GM12878 (cell line): ENCODE results near the gene ARMC10. TPM values are rescaled to one million over a fixed set of nuclear protein-coding genes. Genes with fewer than 3 reads are reported as not detected.

Experiments
- ATAC-seq: fragments of 200-7000 bp; cut with Tn5 transposase; 3 replicates; pipeline ENCODE4 v1.9.1; 2020; ENCODE audit warnings: mild to moderate bottlenecking, moderate library complexity
- BruUV-seq: library from RNA; stranded (reverse); fragments of 400-500 nt; replicated peaks from 2 replicates; lab custom pipeline; 2021; lab: Mats Ljungman, UMichigan
- CTCF ChIA-PET: fragments of 300-600 bp; sonication (Branson Sonifier 250); formaldehyde crosslinking; extraction: SDS; loops from one replicate; lab custom pipeline; 2021; ENCODE audit warnings: inconsistent platforms; lab: Yijun Ruan, JAX
- POLR2A ChIA-PET: fragments of 350-600 bp; formaldehyde crosslinking; extraction: SDS; loops from one replicate; lab custom pipeline; 2021; ENCODE audit warnings: inconsistent platforms; lab: Charles Lee
- RAD21 ChIA-PET: fragments of 300-600 bp; sonication (Branson Sonifier 250); formaldehyde crosslinking; loops from one replicate; lab custom pipeline; 2023; ENCODE audit warnings: antibody characterized with exemption; ENCODE audit not compliant: unreplicated experiment; lab: Charles Lee
- SMC1A ChIA-PET: fragments of 300-600 bp; sonication (Branson Sonifier 250); formaldehyde crosslinking; loops from one replicate; lab custom pipeline; 2023; ENCODE audit not compliant: unreplicated experiment, uncharacterized antibody; lab: Charles Lee
- DNase-seq: peaks from one replicate; pipeline ENCODE4 v3.0.0-alpha.2; 2011; ENCODE audit warnings: low read depth, low spot score
- FAIRE-seq: peaks from 3 replicates; lab custom pipeline; 2011; peaks lifted over from hg19 to GRCh38; lab: Jason Lieb, UNC
- H2AFZ ChIP-seq: 2 replicates; pipeline ENCODE4 v1.6.0; 2011; ENCODE audit warnings: low read depth, low read length, control low read depth; ENCODE audit not compliant: control insufficient read depth
- H3K27ac ChIP-seq: 2 replicates; pipeline ENCODE4 v1.5.1; 2011; ENCODE audit warnings: control low read depth; ENCODE audit not compliant: control insufficient read depth, insufficient read depth
- H3K27me3 ChIP-seq, 2 experiments: replicated peaks in 1 of 2; 2 replicates each; pipeline versions ENCODE4 v1.6.0 to v1.6.1; 2011; ENCODE audit warnings: low read length in 1 of 2; ENCODE audit not compliant: control insufficient read depth in 2 of 2, insufficient read depth in 2 of 2
- H3K36me3 ChIP-seq, 2 experiments: 2 replicates each; pipeline ENCODE4 v1.5.1; 2011; ENCODE audit warnings: low read length in 1 of 2; ENCODE audit not compliant: control insufficient read depth in 2 of 2, insufficient read depth in 2 of 2
- H3K4me1 ChIP-seq: 2 replicates; pipeline ENCODE4 v1.6.1; 2011; ENCODE audit warnings: mild to moderate bottlenecking, low read length, moderate library complexity, mixed read lengths; ENCODE audit not compliant: control insufficient read depth, insufficient read depth
- H3K4me2 ChIP-seq: 2 replicates; pipeline ENCODE4 v1.6.0; 2011; ENCODE audit warnings: control low read depth; ENCODE audit not compliant: control insufficient read depth, insufficient read depth
- H3K4me3 ChIP-seq: fragments of 200-600 bp; sonication (generic); 2 replicates; pipeline ENCODE4 v1.5.1; 2016
- H3K79me2 ChIP-seq: 2 replicates; pipeline ENCODE4 v1.6.0; 2011; ENCODE audit warnings: low read length; ENCODE audit not compliant: control insufficient read depth, insufficient read depth
- H3K9ac ChIP-seq: 2 replicates; pipeline ENCODE4 v1.8.0; 2011; ENCODE audit warnings: low read length, control low read depth, mixed read lengths; ENCODE audit not compliant: control insufficient read depth, insufficient read depth
- H3K9me3 ChIP-seq: replicated peaks from 3 replicates; pipeline ENCODE4 v1.5.1; 2011; ENCODE audit warnings: mild to moderate bottlenecking, low read length; ENCODE audit not compliant: control insufficient read depth, insufficient read depth
- H4K20me1 ChIP-seq: 2 replicates; pipeline ENCODE4 v1.6.0; 2011; ENCODE audit not compliant: control insufficient read depth, insufficient read depth
- CTCF ChIP-seq, 3 experiments: IDR thresholded peaks in 2 of 3; conservative IDR thresholded peaks in 1 of 3; 2 replicates each; pipeline ENCODE4 v1.5.1; 2011; ENCODE audit warnings: low read depth in 3 of 3, low read length in 3 of 3, mild to moderate bottlenecking in 3 of 3, control low read depth in 2 of 3, moderate library complexity in 2 of 3, inconsistent platforms in 1 of 3, mixed read lengths in 1 of 3; ENCODE audit not compliant: control insufficient read depth in 2 of 3, insufficient read depth in 1 of 3; ENCODE audit errors: extremely low read depth in 1 of 3
- EED ChIP-seq: sonication (generic); IDR thresholded peaks from 2 replicates; pipeline ENCODE4 v1.6.1; 2016; ENCODE audit warnings: antibody characterized with exemption, low read depth
- EZH2 ChIP-seq: IDR thresholded peaks from 2 replicates; pipeline ENCODE4 v1.6.1; 2012; ENCODE audit warnings: low read depth, mild to moderate bottlenecking, control low read depth, inconsistent platforms, low read length, borderline replicate concordance; ENCODE audit not compliant: control insufficient read depth
- GABPA ChIP-seq: IDR thresholded peaks from 2 replicates; pipeline ENCODE4 v1.6.1; 2014; ENCODE audit warnings: antibody characterized with exemption, low read depth, mild to moderate bottlenecking, inconsistent platforms
- NR2C2 ChIP-seq: IDR thresholded peaks from 2 replicates; pipeline ENCODE4 v1.6.1; 2011; ENCODE audit warnings: borderline replicate concordance, low read depth; ENCODE audit not compliant: control insufficient read depth, insufficient read length
- RBBP5 ChIP-seq: fragments of 200-600 bp; sonication (generic); conservative IDR thresholded peaks from 2 replicates; pipeline ENCODE4 v1.6.1; 2016
- SIX5 ChIP-seq: IDR thresholded peaks from 2 replicates; pipeline ENCODE4 v1.6.1; 2011; ENCODE audit warnings: mild to moderate bottlenecking, low read depth, low read length, moderate library complexity; ENCODE audit not compliant: severe bottlenecking
- TCF7 ChIP-seq: IDR thresholded peaks from 2 replicates; pipeline ENCODE4 v1.6.1; 2014; ENCODE audit warnings: antibody characterized with exemption, borderline replicate concordance
- ZBED1 ChIP-seq: IDR thresholded peaks from 2 replicates; pipeline ENCODE4 v1.6.1; 2016; ENCODE audit warnings: borderline replicate concordance
- ZNF24 ChIP-seq: fragments of 450-650 bp; IDR thresholded peaks from 2 replicates; pipeline ENCODE4 v1.6.1; 2017; ENCODE audit warnings: antibody characterized with exemption, mild to moderate bottlenecking
- WGBS: methylation state at CpG from one replicate; pipeline ENCODE4 v1.1.6; 2016; ENCODE audit warnings: low lambda C conversion rate; ENCODE audit not compliant: insufficient replicate concordance, insufficient coverage; ENCODE audit errors: missing lambda C conversion rate; 5-methylcytosine and 5-hydroxymethylcytosine counted together
- in situ Hi-C: fragments of 300-500 bp; cut with MboI; formaldehyde crosslinking; loops from 9 replicates; pipeline ENCODE4 v1.14.3; 2018; ENCODE audit warnings: mixed read lengths
- intact Hi-C: fragments of 100-400 bp; cut with micrococcal nuclease; formaldehyde crosslinking; loops from one replicate; pipeline ENCODE4 v1.14.2; 2022; ENCODE audit not compliant: unreplicated experiment
- polyA plus RNA-seq, 11 experiments: library from polyadenylated mRNA; depleted of rRNA in 4 of 11; unstranded in 6 of 11; stranded (reverse) in 5 of 11; fragments of >200 nt; fragmentation: Nextera tagmentation in 4 of 11; fragmentation: Illumina TruSeq in 1 of 11; extraction: Ambion mirVana in 4 of 11; extraction: Trizol in 1 of 11; gene quantifications; 1 replicate in 1 of 11; 2 replicates in 10 of 11; pipeline versions ENCODE4 v1.2.1 to v1.2.3, GENCODE V29; 2011 to 2016; ENCODE audit warnings: inconsistent platforms in 2 of 11, missing spikeins in 2 of 11, low read depth in 1 of 11
- total RNA-seq, 4 experiments: library from RNA; depleted of rRNA in 3 of 4; stranded (reverse); fragments of >200 nt in 3 of 4; fragmentation: Illumina TruSeq in 1 of 4; extraction: Trizol in 1 of 4; gene quantifications; 2 replicates each; pipeline versions ENCODE4 v1.2.1 to v1.2.3, GENCODE V29; 2013 to 2021
- TF ChIP-seq, protein P1 (sequence below): IDR thresholded peaks from 2 replicates; pipeline ENCODE4 v1.6.1; 2012; ENCODE audit warnings: mild to moderate bottlenecking, low read depth, low read length
- TF ChIP-seq, protein P2 (sequence below): fragments of 450-650 bp; IDR thresholded peaks from 2 replicates; pipeline ENCODE4 v1.6.1; 2017; ENCODE audit warnings: mild to moderate bottlenecking
- TF ChIP-seq, protein P3 (sequence below): fragments of 450-650 bp; IDR thresholded peaks from 2 replicates; pipeline ENCODE4 v1.6.1; 2017; ENCODE audit warnings: antibody characterized with exemption, mild to moderate bottlenecking, moderate library complexity

Gene ARMC10
- total and polyA plus RNA-seq, 10 of the 15 experiments (the other 5 are each of a cell fraction or from before 2014, with no cell fraction given) = 7.0 to 38.2 (median 24.1) TPM

GRCh38 chr7:103114576-103115008, 39.7 kb downstream of the ARMC10 start:
- no peak overlapping the region for H3K27ac ChIP-seq
- CTCF ChIA-PET = no interaction called here
- no peak overlapping the region for H3K9ac ChIP-seq
- H3K36me3 ChIP-seq = peaks cover 2% of the 10 kb centered on the region in 2 experiments; a peak in 3 of 4 replicates
- no peaks in the 10 kb centered on the region for H4K20me1 ChIP-seq
- ATAC-seq = no peak
- no peak for FAIRE-seq
- intact Hi-C loops = no loop called here
- no peaks in the 10 kb centered on the region for H3K9me3 ChIP-seq
- SMC1A ChIA-PET = interaction anchor here (1.2 kb wide), 1 partner anchor 15 kb away, joined by 3 read pairs; no protein-coding TSS in a partner anchor
- BruUV-seq = no TSS peak
- no peaks in the 10 kb centered on the region for H3K27me3 ChIP-seq
- in situ Hi-C loops = no loop called here
- RAD21 ChIA-PET = no interaction called here
- H3K79me2 ChIP-seq = no peaks in the 10 kb centered on the region
- H2AFZ ChIP-seq = no peak overlapping the region
- H3K4me3 ChIP-seq = no peak overlapping the region
- H3K4me2 ChIP-seq = no peak overlapping the region
- 91% methylated on average over 1 of the region's 1 CpG for WGBS
- no peaks in the 10 kb centered on the region for H3K4me1 ChIP-seq
- TF ChIP-seq GABPA (no peak), SIX5 (no peak), CTCF (IDR thresholded peaks at IDR 0.05 in 2 of 3, conservative IDR thresholded peaks at IDR 0.05 in 1 of 3; ENCODE audit: control insufficient read depth in 2 of 3, extremely low read depth in 1 of 3, insufficient read depth in 1 of 3, low read depth in 3 of 3, low read length in 3 of 3) (no peak), EZH2 (no peak), TCF7 (no peak), NR2C2 (no peak), ZBED1 (no peak), ZNF24 (no peak), EED (no peak), RBBP5 (no peak)
- TF ChIP-seq, protein P1, sequence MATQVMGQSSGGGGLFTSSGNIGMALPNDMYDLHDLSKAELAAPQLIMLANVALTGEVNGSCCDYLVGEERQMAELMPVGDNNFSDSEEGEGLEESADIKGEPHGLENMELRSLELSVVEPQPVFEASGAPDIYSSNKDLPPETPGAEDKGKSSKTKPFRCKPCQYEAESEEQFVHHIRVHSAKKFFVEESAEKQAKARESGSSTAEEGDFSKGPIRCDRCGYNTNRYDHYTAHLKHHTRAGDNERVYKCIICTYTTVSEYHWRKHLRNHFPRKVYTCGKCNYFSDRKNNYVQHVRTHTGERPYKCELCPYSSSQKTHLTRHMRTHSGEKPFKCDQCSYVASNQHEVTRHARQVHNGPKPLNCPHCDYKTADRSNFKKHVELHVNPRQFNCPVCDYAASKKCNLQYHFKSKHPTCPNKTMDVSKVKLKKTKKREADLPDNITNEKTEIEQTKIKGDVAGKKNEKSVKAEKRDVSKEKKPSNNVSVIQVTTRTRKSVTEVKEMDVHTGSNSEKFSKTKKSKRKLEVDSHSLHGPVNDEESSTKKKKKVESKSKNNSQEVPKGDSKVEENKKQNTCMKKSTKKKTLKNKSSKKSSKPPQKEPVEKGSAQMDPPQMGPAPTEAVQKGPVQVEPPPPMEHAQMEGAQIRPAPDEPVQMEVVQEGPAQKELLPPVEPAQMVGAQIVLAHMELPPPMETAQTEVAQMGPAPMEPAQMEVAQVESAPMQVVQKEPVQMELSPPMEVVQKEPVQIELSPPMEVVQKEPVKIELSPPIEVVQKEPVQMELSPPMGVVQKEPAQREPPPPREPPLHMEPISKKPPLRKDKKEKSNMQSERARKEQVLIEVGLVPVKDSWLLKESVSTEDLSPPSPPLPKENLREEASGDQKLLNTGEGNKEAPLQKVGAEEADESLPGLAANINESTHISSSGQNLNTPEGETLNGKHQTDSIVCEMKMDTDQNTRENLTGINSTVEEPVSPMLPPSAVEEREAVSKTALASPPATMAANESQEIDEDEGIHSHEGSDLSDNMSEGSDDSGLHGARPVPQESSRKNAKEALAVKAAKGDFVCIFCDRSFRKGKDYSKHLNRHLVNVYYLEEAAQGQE = no peak
- TF ChIP-seq, protein P2, sequence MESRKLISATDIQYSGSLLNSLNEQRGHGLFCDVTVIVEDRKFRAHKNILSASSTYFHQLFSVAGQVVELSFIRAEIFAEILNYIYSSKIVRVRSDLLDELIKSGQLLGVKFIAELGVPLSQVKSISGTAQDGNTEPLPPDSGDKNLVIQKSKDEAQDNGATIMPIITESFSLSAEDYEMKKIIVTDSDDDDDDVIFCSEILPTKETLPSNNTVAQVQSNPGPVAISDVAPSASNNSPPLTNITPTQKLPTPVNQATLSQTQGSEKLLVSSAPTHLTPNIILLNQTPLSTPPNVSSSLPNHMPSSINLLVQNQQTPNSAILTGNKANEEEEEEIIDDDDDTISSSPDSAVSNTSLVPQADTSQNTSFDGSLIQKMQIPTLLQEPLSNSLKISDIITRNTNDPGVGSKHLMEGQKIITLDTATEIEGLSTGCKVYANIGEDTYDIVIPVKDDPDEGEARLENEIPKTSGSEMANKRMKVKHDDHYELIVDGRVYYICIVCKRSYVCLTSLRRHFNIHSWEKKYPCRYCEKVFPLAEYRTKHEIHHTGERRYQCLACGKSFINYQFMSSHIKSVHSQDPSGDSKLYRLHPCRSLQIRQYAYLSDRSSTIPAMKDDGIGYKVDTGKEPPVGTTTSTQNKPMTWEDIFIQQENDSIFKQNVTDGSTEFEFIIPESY = no peak
- TF ChIP-seq, protein P3, sequence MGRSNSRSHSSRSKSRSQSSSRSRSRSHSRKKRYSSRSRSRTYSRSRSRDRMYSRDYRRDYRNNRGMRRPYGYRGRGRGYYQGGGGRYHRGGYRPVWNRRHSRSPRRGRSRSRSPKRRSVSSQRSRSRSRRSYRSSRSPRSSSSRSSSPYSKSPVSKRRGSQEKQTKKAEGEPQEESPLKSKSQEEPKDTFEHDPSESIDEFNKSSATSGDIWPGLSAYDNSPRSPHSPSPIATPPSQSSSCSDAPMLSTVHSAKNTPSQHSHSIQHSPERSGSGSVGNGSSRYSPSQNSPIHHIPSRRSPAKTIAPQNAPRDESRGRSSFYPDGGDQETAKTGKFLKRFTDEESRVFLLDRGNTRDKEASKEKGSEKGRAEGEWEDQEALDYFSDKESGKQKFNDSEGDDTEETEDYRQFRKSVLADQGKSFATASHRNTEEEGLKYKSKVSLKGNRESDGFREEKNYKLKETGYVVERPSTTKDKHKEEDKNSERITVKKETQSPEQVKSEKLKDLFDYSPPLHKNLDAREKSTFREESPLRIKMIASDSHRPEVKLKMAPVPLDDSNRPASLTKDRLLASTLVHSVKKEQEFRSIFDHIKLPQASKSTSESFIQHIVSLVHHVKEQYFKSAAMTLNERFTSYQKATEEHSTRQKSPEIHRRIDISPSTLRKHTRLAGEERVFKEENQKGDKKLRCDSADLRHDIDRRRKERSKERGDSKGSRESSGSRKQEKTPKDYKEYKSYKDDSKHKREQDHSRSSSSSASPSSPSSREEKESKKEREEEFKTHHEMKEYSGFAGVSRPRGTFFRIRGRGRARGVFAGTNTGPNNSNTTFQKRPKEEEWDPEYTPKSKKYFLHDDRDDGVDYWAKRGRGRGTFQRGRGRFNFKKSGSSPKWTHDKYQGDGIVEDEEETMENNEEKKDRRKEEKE = no peak
- POLR2A ChIA-PET = no interaction called here
- no peak for DNase-seq
